ENCODE measurements around the gene PADI1.

The PADI1 gene

DNA sequence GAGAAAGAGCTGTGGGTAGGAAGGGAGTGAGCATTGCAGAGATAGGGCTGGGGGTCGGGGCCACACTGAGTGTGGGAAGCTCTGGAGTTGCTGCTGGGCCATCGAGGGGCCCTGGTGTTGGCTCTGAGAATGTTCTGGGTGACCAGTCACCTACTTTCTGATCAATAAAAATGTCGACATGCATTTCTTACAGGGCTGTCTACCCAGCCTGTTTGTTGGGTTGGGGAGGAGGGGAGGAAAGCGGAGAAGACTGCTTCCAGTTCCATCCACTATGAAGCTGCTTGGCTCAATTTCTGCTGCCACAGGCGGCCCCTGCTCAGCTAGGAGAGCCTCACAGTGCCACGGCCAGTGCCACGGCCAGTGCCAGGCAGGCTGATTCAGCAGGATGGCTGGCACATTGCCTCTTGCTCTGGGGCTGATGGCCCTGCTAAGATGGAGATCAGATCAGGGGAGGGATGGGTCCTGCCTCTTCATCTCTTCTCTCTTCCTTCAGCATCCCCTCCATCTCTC is 40.9 kb downstream of the PADI1 start:
- no peak for ATAC-seq
- no peaks in the 10 kb centered on the region for H3K9me3 Mint-ChIP-seq

DNA sequence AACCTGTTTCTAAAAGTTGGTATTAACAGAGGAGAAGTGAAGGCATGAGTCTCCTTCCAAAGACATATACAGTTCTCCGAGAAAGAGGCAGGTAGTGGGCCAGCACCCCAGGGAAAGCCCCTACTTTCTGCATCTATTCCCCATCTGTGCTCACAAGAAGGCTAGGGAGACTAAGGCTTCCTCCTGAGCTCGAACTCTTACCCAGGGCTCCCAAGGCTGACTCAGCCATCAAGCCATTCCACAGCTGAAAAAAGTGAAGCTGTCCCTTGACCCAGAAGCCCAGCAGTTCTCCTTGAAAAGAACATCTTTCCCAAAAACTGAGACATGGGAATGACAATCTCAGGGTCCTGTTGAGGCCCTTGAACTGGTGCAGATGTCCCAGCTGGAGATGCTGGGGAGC is 42.0 kb downstream of the PADI1 start:
- H3K4me3 Mint-ChIP-seq = no peak overlapping the region
- H3K36me3 Mint-ChIP-seq (ENCODE audit: low read depth) = no peaks in the 10 kb centered on the region
- ATAC-seq (no peak), DNase-seq (no peak)
- H3K27ac Mint-ChIP-seq = no peak overlapping the region
- peaks cover 4% of the 10 kb centered on the region for H3K27me3 Mint-ChIP-seq
- no peaks in the 10 kb centered on the region for H3K9me3 Mint-ChIP-seq
- peaks cover 2% of the 10 kb centered on the region for H3K4me1 Mint-ChIP-seq

More for the DNA sequence above, 40.9 kb downstream of the PADI1 start:
- Mint-ChIP-seq H3K27ac (no peak overlapping the region), H3K27me3 (peaks cover 2% of the 10 kb centered on the region), H3K4me1 (no peaks in the 10 kb centered on the region), H3K4me3 (no peak overlapping the region), H3K36me3 (ENCODE audit: low read depth) (no peaks in the 10 kb centered on the region)
- no peak for DNase-seq

DNA sequence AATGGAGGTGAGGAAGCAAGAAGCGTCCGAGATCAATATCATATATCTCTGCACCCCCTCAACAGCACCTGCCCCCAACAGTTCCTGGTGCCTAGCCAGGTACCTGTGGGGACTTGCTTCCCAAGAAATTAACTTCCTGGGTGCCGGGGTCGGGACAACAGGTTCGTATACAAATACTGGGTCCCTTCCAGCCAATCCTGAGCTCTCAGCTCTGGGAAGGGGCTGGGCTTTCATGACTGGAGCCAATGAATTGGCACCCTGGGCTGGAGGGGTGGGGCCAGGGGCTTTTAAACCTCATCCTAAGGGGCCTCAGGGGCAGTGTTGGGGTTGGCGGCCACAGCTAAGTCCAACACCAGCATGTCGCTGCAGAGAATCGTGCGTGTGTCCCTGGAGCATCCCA is 43.9 kb downstream of the PADI1 start, which contains the start of gene PADI3:
TSS of gene PADI3 (plus strand) at position 318 of the 400 bp plus-strand sequence. CDS start at position 358, 40 bp downstream.
- DNase-seq (no peak), ATAC-seq (no peak)
- peaks cover 4% of the 10 kb centered on the region for H3K27me3 Mint-ChIP-seq
- no peak within 1 kb of the TSS for H3K4me3 Mint-ChIP-seq
- no peaks in the 10 kb centered on the region for H3K9me3 Mint-ChIP-seq
- no peak within 1 kb of the TSS for H3K27ac Mint-ChIP-seq
- H3K4me1 Mint-ChIP-seq = peaks cover 3% of the 10 kb centered on the region
- no peaks in the 10 kb centered on the region for H3K36me3 Mint-ChIP-seq (ENCODE audit: low read depth)

DNA sequence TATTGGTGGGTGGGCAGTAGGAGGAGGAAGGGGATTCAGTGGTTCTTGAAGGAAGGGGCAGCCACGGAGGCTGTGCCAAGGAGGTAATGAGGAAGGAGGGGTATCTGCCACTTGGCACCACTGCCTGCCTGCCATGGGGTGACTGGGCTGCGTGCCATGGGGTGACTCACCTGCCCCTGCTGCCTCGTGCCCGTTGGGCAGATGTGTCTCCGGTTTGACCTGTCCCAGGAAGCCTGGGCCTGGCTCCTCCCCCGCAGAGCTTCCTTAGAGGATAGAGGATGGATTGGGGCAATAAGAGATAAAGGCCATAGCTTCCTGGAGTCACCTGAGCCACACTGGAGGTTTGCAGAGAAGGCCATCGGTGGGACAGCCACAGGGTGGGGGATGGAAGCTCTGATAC is 45.7 kb downstream of the PADI1 start:
- H3K4me3 Mint-ChIP-seq = no peak overlapping the region
- peaks cover 2% of the 10 kb centered on the region for H3K27me3 Mint-ChIP-seq
- ATAC-seq (no peak), DNase-seq (no peak)
- peaks cover 3% of the 10 kb centered on the region for H3K4me1 Mint-ChIP-seq
- H3K36me3 Mint-ChIP-seq (ENCODE audit: low read depth) = no peaks in the 10 kb centered on the region
- no peaks in the 10 kb centered on the region for H3K9me3 Mint-ChIP-seq
- no peak overlapping the region for H3K27ac Mint-ChIP-seq

- Mint-ChIP-seq H3K9me3 (no peaks in the 10 kb centered on the region), H3K27me3 (peaks cover 2% of the 10 kb centered on the region), H3K4me3 (no peak overlapping the region), H3K4me1 (peaks cover 3% of the 10 kb centered on the region), H3K27ac (no peak overlapping the region), H3K36me3 (ENCODE audit: low read depth) (no peaks in the 10 kb centered on the region)
- ATAC-seq (no peak), DNase-seq (no peak)
These were observed 46.3 kb downstream of the PADI1 start for GRCh38 chr1:17251246-17251645.

DNA sequence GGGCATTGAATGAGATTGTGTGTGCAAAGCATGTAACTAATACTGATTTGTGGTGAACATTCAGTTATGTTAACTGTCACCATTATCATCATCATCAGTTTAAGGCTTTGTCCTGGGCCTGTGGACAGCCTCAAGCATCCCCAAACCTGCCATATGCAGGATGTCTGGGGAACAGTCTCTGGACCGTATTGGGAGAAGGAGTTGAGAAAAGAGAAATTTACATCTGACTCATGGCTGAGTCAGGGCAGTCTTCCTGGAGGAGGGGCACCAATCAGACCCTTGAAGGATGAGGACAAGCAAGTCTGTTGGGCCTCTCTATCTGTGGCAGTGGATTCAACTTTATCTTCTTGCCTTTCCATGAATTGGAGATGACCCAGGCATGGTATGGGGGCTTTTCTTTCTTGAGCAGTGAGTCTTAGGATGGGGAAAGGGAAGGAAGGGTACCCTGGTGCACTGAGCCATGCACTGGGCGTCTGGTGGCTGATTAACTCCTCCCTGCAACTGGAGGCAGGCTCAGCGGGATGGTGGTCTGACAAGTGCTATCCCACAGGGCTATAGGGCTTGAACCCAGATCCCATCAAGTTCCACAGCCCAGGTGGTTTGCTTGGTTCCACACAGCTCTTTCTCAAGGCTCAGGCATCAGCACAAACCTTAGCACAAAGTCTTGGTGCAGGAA is 46.9 kb downstream of the PADI1 start:
- Mint-ChIP-seq H3K36me3 (ENCODE audit: low read depth) (no peaks in the 10 kb centered on the region), H3K27ac (no peak overlapping the region), H3K4me1 (peaks cover 3% of the 10 kb centered on the region), H3K9me3 (no peaks in the 10 kb centered on the region), H3K4me3 (no peak overlapping the region), H3K27me3 (peaks cover 2% of the 10 kb centered on the region)
- DNase-seq = no peak
- ATAC-seq = peak; percentile 37

DNA sequence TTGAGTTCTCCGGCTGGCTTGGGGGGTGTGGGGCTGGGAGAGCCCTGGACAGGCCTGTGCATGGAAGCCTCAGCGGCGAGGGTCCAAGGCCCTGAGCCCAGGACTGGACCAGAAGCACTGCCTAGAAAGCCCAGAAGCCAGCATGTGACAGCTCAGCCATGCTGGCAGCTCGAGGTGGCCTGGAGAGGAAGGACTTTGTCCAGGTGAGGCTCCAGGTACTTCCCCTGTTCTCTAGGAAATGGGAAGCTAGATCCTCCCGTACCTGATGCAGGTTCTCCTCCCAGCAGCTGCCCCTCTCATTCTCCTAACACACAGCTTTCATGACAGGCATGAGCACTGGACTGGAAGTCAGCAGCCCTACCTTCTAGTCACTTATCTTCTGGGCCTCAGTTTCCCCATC is 50.4 kb downstream of the PADI1 start:
- Mint-ChIP-seq H3K36me3 (ENCODE audit: low read depth) (no peaks in the 10 kb centered on the region), H3K4me3 (no peak overlapping the region), H3K27ac (no peak overlapping the region), H3K4me1 (peaks cover 3% of the 10 kb centered on the region), H3K27me3 (peaks cover 3% of the 10 kb centered on the region), H3K9me3 (no peaks in the 10 kb centered on the region)
- ATAC-seq (no peak), DNase-seq (no peak)

- H3K4me3 Mint-ChIP-seq = no peak overlapping the region
- ATAC-seq = no peak
- no peaks in the 10 kb centered on the region for H3K36me3 Mint-ChIP-seq (ENCODE audit: low read depth)
- no peak for DNase-seq
- peaks cover 2% of the 10 kb centered on the region for H3K27me3 Mint-ChIP-seq
- H3K9me3 Mint-ChIP-seq = no peaks in the 10 kb centered on the region
- H3K27ac Mint-ChIP-seq = no peak overlapping the region
- H3K4me1 Mint-ChIP-seq = no peaks in the 10 kb centered on the region
These were observed 53.3 kb downstream of the PADI1 start for GRCh38 chr1:17258116-17258757.

- H3K4me3 Mint-ChIP-seq = no peak overlapping the region
- no peaks in the 10 kb centered on the region for H3K9me3 Mint-ChIP-seq
- H3K36me3 Mint-ChIP-seq (ENCODE audit: low read depth) = no peaks in the 10 kb centered on the region
- DNase-seq (no peak), ATAC-seq (no peak)
- no peak overlapping the region for H3K27ac Mint-ChIP-seq
- H3K27me3 Mint-ChIP-seq = peaks cover 2% of the 10 kb centered on the region
- no peaks in the 10 kb centered on the region for H3K4me1 Mint-ChIP-seq
These were observed 53.8 kb downstream of the PADI1 start for GRCh38 chr1:17258758-17259130.

DNA sequence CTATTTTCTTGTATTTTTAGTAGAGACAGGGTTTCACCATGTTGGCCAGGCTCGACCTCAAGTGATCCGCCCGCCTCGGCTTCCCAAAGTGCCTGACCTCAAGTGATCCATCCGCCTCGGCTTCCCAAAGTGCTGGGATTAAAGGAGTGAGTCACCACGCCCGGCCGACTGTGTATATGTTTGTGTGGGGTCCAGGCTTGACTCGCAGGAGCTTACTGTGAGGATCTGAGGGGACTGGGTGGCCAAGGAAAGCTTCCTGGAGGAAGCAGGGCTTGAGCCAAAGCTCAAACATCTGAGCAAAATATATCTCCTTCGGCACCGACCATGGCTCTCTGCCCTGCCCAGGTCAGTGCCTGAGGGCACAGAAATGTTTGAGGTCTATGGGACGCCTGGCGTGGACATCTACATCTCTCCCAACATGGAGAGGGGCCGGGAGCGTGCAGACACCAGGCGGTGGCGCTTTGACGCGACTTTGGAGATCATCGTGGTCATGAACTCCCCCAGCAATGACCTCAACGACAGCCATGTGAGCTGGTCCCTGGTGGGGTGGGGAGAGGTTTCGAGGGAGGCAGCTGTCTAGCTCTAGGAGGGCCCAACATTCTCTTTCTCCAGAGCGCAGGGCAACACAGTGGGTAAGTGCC is 54.4 kb downstream of the PADI1 start:
- DNase-seq (no peak), ATAC-seq (no peak)
- Mint-ChIP-seq H3K36me3 (ENCODE audit: low read depth) (no peaks in the 10 kb centered on the region), H3K4me3 (no peak overlapping the region), H3K27ac (no peak overlapping the region), H3K4me1 (no peaks in the 10 kb centered on the region), H3K27me3 (peaks cover 2% of the 10 kb centered on the region), H3K9me3 (no peaks in the 10 kb centered on the region)

DNA sequence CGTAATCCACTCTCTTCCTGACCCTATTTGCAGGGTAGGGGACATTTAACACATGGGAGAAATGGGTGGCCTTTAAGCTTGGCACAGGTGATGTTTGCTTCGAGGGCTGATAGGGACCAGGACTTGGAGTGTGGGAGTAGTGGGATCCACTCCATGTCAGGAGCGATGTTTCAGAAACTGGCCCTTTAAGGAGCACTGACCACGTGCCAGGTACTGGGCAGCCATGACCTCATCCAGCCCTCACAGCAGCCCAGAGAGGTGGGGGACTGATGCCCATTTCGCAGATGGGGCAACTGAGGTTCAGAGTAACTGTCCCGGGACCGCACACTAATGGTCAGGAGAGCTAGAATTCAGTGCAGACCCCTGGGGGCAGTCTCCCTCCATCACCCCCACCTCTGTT is 55.3 kb downstream of the PADI1 start:
- ATAC-seq (no peak), DNase-seq (no peak)
- no peaks in the 10 kb centered on the region for H3K36me3 Mint-ChIP-seq (ENCODE audit: low read depth)
- H3K27me3 Mint-ChIP-seq = peaks cover 2% of the 10 kb centered on the region
- no peaks in the 10 kb centered on the region for H3K4me1 Mint-ChIP-seq
- no peak overlapping the region for H3K27ac Mint-ChIP-seq
- H3K9me3 Mint-ChIP-seq = no peaks in the 10 kb centered on the region
- no peak overlapping the region for H3K4me3 Mint-ChIP-seq

GRCh38 chr1:17260738-17261137 is 55.8 kb downstream of the PADI1 start:
- no peaks in the 10 kb centered on the region for H3K9me3 Mint-ChIP-seq
- H3K27me3 Mint-ChIP-seq = peaks cover 2% of the 10 kb centered on the region
- no peak overlapping the region for H3K27ac Mint-ChIP-seq
- no peaks in the 10 kb centered on the region for H3K36me3 Mint-ChIP-seq (ENCODE audit: low read depth)
- ATAC-seq (no peak), DNase-seq (no peak)
- H3K4me3 Mint-ChIP-seq = no peak overlapping the region
- H3K4me1 Mint-ChIP-seq = no peaks in the 10 kb centered on the region

DNA sequence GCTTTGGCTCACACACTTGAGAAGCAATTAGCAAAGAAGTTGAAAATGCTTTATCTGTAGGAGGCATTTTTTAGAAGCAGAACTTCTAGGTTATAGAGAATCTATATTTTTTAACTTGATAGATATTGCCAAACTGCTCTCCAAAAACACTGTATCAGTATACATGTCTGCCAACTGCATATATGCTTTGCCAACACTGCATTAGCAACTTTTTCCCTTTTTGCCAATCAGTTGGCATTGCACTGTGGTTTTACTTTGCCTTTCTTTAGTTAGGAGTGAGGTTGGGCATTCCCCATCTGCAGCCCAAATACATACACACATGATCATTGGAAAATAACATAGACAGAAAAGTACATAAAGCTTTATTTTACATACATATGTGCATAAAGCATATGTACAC is 59.0 kb downstream of the PADI1 start:
- Mint-ChIP-seq H3K9me3 (no peaks in the 10 kb centered on the region), H3K4me3 (no peak overlapping the region), H3K36me3 (ENCODE audit: low read depth) (no peaks in the 10 kb centered on the region), H3K27ac (no peak overlapping the region), H3K27me3 (no peaks in the 10 kb centered on the region), H3K4me1 (no peaks in the 10 kb centered on the region)
- DNase-seq (no peak), ATAC-seq (no peak)

GRCh38 chr1:17264470-17264869 is 59.5 kb downstream of the PADI1 start:
- H3K27ac Mint-ChIP-seq = no peak overlapping the region
- H3K27me3 Mint-ChIP-seq = no peaks in the 10 kb centered on the region
- no peak overlapping the region for H3K4me3 Mint-ChIP-seq
- no peaks in the 10 kb centered on the region for H3K9me3 Mint-ChIP-seq
- no peaks in the 10 kb centered on the region for H3K4me1 Mint-ChIP-seq
- H3K36me3 Mint-ChIP-seq (ENCODE audit: low read depth) = no peaks in the 10 kb centered on the region
- DNase-seq = no peak
- ATAC-seq = no peak

DNA sequence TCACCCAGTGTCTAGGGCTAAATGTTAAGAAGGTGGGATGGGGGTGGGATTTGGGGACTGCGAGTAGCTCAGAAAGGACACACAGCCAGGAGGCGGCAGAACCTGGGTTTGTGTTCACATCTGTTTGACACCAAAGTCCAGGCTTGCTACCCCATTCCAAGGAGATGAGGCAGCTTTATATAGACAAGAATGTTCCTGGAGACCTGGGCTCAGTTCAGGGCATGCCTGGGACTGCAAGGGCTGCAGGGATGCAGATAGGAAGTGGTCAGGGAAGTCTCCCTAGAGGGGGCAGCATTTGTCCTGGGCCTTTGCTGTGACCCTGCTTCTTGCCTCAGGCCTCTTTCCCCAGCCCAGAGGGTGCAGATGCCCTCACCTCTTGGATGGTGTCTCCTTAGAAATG is 60.2 kb downstream of the PADI1 start:
- Mint-ChIP-seq H3K4me1 (no peaks in the 10 kb centered on the region), H3K27me3 (no peaks in the 10 kb centered on the region), H3K27ac (no peak overlapping the region), H3K4me3 (no peak overlapping the region), H3K36me3 (ENCODE audit: low read depth) (no peaks in the 10 kb centered on the region), H3K9me3 (no peaks in the 10 kb centered on the region)
- no peak for DNase-seq
- ATAC-seq = no peak

Data from activated naive CD8-positive, alpha-beta T cell treated with anti-CD3 and anti-CD28 coated beads, Interleukin-2, amount 50 U/mL, for 24 hours (primary cell).